B cell (primary cell): ENCODE measurements around the gene PRRC2A. TPM values are rescaled to one million over a fixed set of nuclear protein-coding genes. Genes with fewer than 3 reads are reported as not detected.

ENCODE experiments used
- ATAC-seq: fragments of 200-7000 bp; cut with Tn5 transposase; one replicate; pipeline ENCODE4 v1.10.0; 2021; ENCODE audit warnings: low read depth, mild to moderate bottlenecking, moderate number of reproducible peaks, moderate library complexity
- CTCF ChIA-PET: fragments of 350-600 bp; sonication (Branson Sonifier 250); formaldehyde crosslinking; loops from one replicate; lab custom pipeline; 2021; ENCODE audit warnings: antibody characterized with exemption, inconsistent platforms; lab: Charles Lee
- POLR2A ChIA-PET: fragments of 350-600 bp; sonication (Branson Sonifier 250); formaldehyde crosslinking; loops from one replicate; lab custom pipeline; 2021; ENCODE audit warnings: antibody characterized with exemption; lab: Charles Lee
- DNase-seq: peaks from one replicate; pipeline ENCODE4 v3.0.0; 2013
- H2AFZ ChIP-seq: 2 replicates; pipeline ENCODE4 v1.6.1; 2012; ENCODE audit warnings: mild to moderate bottlenecking, low read depth, low read length; ENCODE audit not compliant: insufficient read depth, poor library complexity, severe bottlenecking
- H3K27ac ChIP-seq, 2 donors: 1 replicate in 1 of 2; 2 replicates in 1 of 2; pipeline ENCODE4 v1.5.1; 2012 to 2013; ENCODE audit warnings: low read length in 2 of 2, mild to moderate bottlenecking in 2 of 2, moderate library complexity in 1 of 2
- H3K27me3 ChIP-seq, 4 experiments: fragments of 200-600 bp in 1 of 4; sonication (generic) in 1 of 4; replicated peaks in 1 of 4; 1 replicate in 2 of 4; 2 replicates in 2 of 4; pipeline versions ENCODE4 v1.6.1 to v1.7.0; 2013 to 2016; ENCODE audit warnings: low read length in 3 of 4, mild to moderate bottlenecking in 2 of 4, mixed read lengths in 1 of 4, moderate library complexity in 1 of 4; ENCODE audit not compliant: insufficient read depth in 4 of 4, control insufficient read depth in 3 of 4; ENCODE audit errors: control extremely low read depth in 1 of 4
- H3K36me3 ChIP-seq, 2 experiments: replicated peaks in 1 of 2; 1 replicate in 1 of 2; 2 replicates in 1 of 2; pipeline versions ENCODE4 v1.6.1 to v1.7.1; 2013; ENCODE audit warnings: low read length in 1 of 2; ENCODE audit not compliant: insufficient read depth in 2 of 2, control insufficient read depth in 1 of 2; ENCODE audit errors: control extremely low read depth in 1 of 2, extremely low read depth in 1 of 2
- H3K4me1 ChIP-seq, 2 donors: fragments of 200-600 bp in 1 of 2; sonication (generic) in 1 of 2; 1 replicate in 1 of 2; 2 replicates in 1 of 2; pipeline versions ENCODE4 v1.5.1 to v1.6.1; 2013 to 2017; ENCODE audit warnings: low read length in 2 of 2; ENCODE audit not compliant: control insufficient read depth in 2 of 2, insufficient read depth in 2 of 2
- H3K4me2 ChIP-seq: replicated peaks from 2 replicates; pipeline ENCODE3; 2012; ENCODE audit warnings: mild to moderate bottlenecking, low read depth, low read length; ENCODE audit not compliant: poor library complexity, severe bottlenecking
- H3K4me3 ChIP-seq, 5 experiments: fragments of 200-600 bp in 1 of 5; sonication (generic) in 1 of 5; 1 replicate in 3 of 5; 2 replicates in 2 of 5; pipeline versions ENCODE4 v1.5.1 to v1.7.0; 2011 to 2016; ENCODE audit warnings: low read length in 4 of 5, mild to moderate bottlenecking in 4 of 5, low read depth in 2 of 5, control low read depth in 1 of 5, moderate library complexity in 1 of 5; ENCODE audit not compliant: insufficient read depth in 1 of 5; ENCODE audit errors: control extremely low read depth in 1 of 5, extremely low read depth in 1 of 5
- H3K79me2 ChIP-seq: fragments of 200-600 bp; sonication (generic); one replicate; pipeline ENCODE4 v1.6.0; 2016; ENCODE audit warnings: low read length; ENCODE audit not compliant: control insufficient read depth, insufficient read depth
- H3K9ac ChIP-seq: fragments of 200-600 bp; sonication (generic); 2 replicates; pipeline ENCODE4 v1.6.1; 2017; ENCODE audit warnings: mild to moderate bottlenecking, low read length, moderate library complexity
- H3K9me3 ChIP-seq, 3 donors: one replicate each; pipeline versions ENCODE4 v1.6.1 to v1.7.1; 2013; ENCODE audit warnings: low read length in 2 of 3; ENCODE audit not compliant: control insufficient read depth in 2 of 3, insufficient read depth in 1 of 3; ENCODE audit errors: control extremely low read depth in 1 of 3
- H4K20me1 ChIP-seq: 2 replicates; pipeline ENCODE4 v1.6.0; 2012; ENCODE audit warnings: mild to moderate bottlenecking, low read length; ENCODE audit not compliant: insufficient read depth, control insufficient read depth, poor library complexity, severe bottlenecking
- H3K27ac Mint-ChIP-seq: one replicate; pipeline ENCODE4 v1.8.0; 2021; ENCODE audit warnings: mixed read lengths
- H3K27me3 Mint-ChIP-seq: one replicate; pipeline ENCODE4 v1.8.0; 2021; ENCODE audit warnings: mixed read lengths
- H3K4me1 Mint-ChIP-seq: one replicate; pipeline ENCODE4 v1.8.0; 2021; ENCODE audit warnings: mixed read lengths
- H3K4me3 Mint-ChIP-seq: one replicate; pipeline ENCODE4 v1.8.0; 2021; ENCODE audit warnings: mixed read lengths
- H3K9me3 Mint-ChIP-seq: one replicate; pipeline ENCODE4 v1.8.0; 2022; ENCODE audit warnings: mixed read lengths; ENCODE audit not compliant: insufficient read depth
- CTCF ChIP-seq: fragments of 200-600 bp; IDR thresholded peaks from one replicate; pipeline ENCODE4 v1.8.0; 2022; ENCODE audit warnings: antibody characterized with exemption, mild to moderate bottlenecking
- EZH2 ChIP-seq: IDR thresholded peaks from 2 replicates; pipeline ENCODE4 v1.6.1; 2012; ENCODE audit warnings: borderline replicate concordance, low read depth, mild to moderate bottlenecking, moderate library complexity, low read length; ENCODE audit not compliant: insufficient read depth, poor library complexity, severe bottlenecking
- WGBS: methylation state at CpG from one replicate; pipeline ENCODE4 v1.1.5; 2013; ENCODE audit warnings: missing lambda C conversion rate; ENCODE audit not compliant: insufficient coverage; 5-methylcytosine and 5-hydroxymethylcytosine counted together
- intact Hi-C: fragments of 100-400 bp; cut with micrococcal nuclease; formaldehyde crosslinking; loops from one replicate; pipeline ENCODE4 v1.10.0; 2022
- polyA plus RNA-seq: library from polyadenylated mRNA; depleted of rRNA; stranded (reverse); fragments of >200 nt; gene quantifications from 2 replicates; pipeline ENCODE4 v1.2.3, GENCODE V29; 2012
- total RNA-seq, 2 donors: library from RNA; stranded (reverse); fragments of 120-200 nt in 1 of 2; gene quantifications; 1 replicate in 1 of 2; 2 replicates in 1 of 2; pipeline versions ENCODE4 v1.2.3 to v1.2.4, GENCODE V29; 2013 to 2022

PRRC2A gene
- total and polyA plus RNA-seq, 2 donors (not counting 1 experiment from before 2014, with no cell fraction given): 153 to 265 TPM

GRCh38 chr6:31575952-31576685 is 44.4 kb upstream of the PRRC2A start:
- Histone ChIP-seq H3K4me1 (peaks cover 74 to 95% of the 10 kb centered on the region in 2 donors), H3K4me2 (peak overlapping the region; percentile 88), H3K4me3 (peak overlapping the region; percentile 74 to 87 (median 77)), H4K20me1 (peaks cover 26% of the 10 kb centered on the region), H3K27ac (peak overlapping the region; percentile 77 to 89), H3K79me2 (peaks cover 93% of the 10 kb centered on the region), H3K9ac (peak overlapping the region; percentile 74), H3K27me3 (no peaks in the 10 kb centered on the region), H3K9me3 (no peaks in the 10 kb centered on the region), H3K36me3 (peaks cover 2 to 35% of the 10 kb centered on the region in 2 experiments), H2AFZ (peak overlapping the region; percentile 36)
- ChIA-PET POLR2A (interaction anchor here (0.5 to 42.6 kb wide), 7 partner anchors 9 to 1060 kb away, joined by 3 to 1450 read pairs (median 7); partner anchors contain the start of genes ATP6V1G2, LST1, LTA and LTB), CTCF (interaction anchor here (0.7 to 35.3 kb wide), 9 partner anchors 7 to 354 kb away, joined by 3 to 2241 read pairs (median 8); partner anchors contain the start of genes ATP6V1G2, LST1, LTA and LTB)
- peak; percentile 9 for ATAC-seq
- peak; percentile 71 for DNase-seq
- H3K27ac Mint-ChIP-seq: peak overlapping the region; percentile 93
- H3K27me3 Mint-ChIP-seq: no peaks in the 10 kb centered on the region
- TF ChIP-seq EZH2 (no peak), CTCF (no peak)
- peaks cover 91% of the 10 kb centered on the region for H3K4me1 Mint-ChIP-seq
- no peaks in the 10 kb centered on the region for H3K9me3 Mint-ChIP-seq
- 40% methylated on average over 5 of the region's 8 CpGs for WGBS
- intact Hi-C loops: loop anchor here (1.0 kb wide), 1 partner anchor 8 kb away; no protein-coding TSS in a partner anchor
- H3K4me3 Mint-ChIP-seq: peak overlapping the region; percentile 89
